ENCODE measurements around the gene RASAL3.

Gene RASAL3

GRCh38 chr19:15501596-15501995 is 37.3 kb upstream of the RASAL3 start:
- no peak overlapping the region for H2AFZ ChIP-seq (ENCODE audit: low read depth, low read length)

GRCh38 chr19:15498910-15499309 is 34.6 kb upstream of the RASAL3 start:
- no peak overlapping the region for H3K9ac ChIP-seq (ENCODE audit: low read depth, low read length)
- no peaks in the 10 kb centered on the region for H4K20me1 ChIP-seq (ENCODE audit: insufficient read depth, low read length)
- ATAC-seq (ENCODE audit: insufficient read depth, low read depth), result 0 out of 3 replicates have a peak, but pooled peaks have one; percentile 31
- H3K4me2 ChIP-seq (ENCODE audit: insufficient read depth, low read length), result no peak overlapping the region
- H3K4me1 ChIP-seq (ENCODE audit: insufficient read depth, low read length), result no peaks in the 10 kb centered on the region
- H3K36me3 ChIP-seq (ENCODE audit: insufficient read depth, low read length), result no peaks in the 10 kb centered on the region
- H3K9me3 ChIP-seq (ENCODE audit: insufficient read depth, low read length, severe bottlenecking), result no peaks in the 10 kb centered on the region
- TF ChIP-seq EZH2 (IDR thresholded peaks at IDR 0.05; ENCODE audit: borderline replicate concordance, low read depth, low read length, severe bottlenecking) (no peak), CTCF (IDR thresholded peaks at IDR 0.05; ENCODE audit: borderline replicate concordance, extremely low read depth, low read length, poor library complexity, severe bottlenecking) (no peak)
- H3K4me3 ChIP-seq (ENCODE audit: low read depth in 1 of 2, low read length in 2 of 2), result no peak overlapping the region
- no peak for DNase-seq
- no peak overlapping the region for H2AFZ ChIP-seq (ENCODE audit: low read depth, low read length)
- no peak overlapping the region for H3K27ac ChIP-seq (ENCODE audit: low read length)
- H3K79me2 ChIP-seq (ENCODE audit: insufficient read depth, low read length), result no peaks in the 10 kb centered on the region
- no peaks in the 10 kb centered on the region for H3K27me3 ChIP-seq (ENCODE audit: insufficient read depth, low read length, poor library complexity)

More at GRCh38 chr19:15501596-15501995, 37.3 kb upstream of the RASAL3 start:
- Histone ChIP-seq H3K27ac (ENCODE audit: low read length) (no peak overlapping the region), H3K4me2 (ENCODE audit: insufficient read depth, low read length) (no peak overlapping the region), H3K4me1 (ENCODE audit: insufficient read depth, low read length) (no peaks in the 10 kb centered on the region), H3K4me3 (ENCODE audit: low read depth in 1 of 2, low read length in 2 of 2) (no peak overlapping the region), H3K9me3 (ENCODE audit: insufficient read depth, low read length, severe bottlenecking) (no peaks in the 10 kb centered on the region), H3K79me2 (ENCODE audit: insufficient read depth, low read length) (no peaks in the 10 kb centered on the region), H3K9ac (ENCODE audit: low read depth, low read length) (no peak overlapping the region), H3K36me3 (ENCODE audit: insufficient read depth, low read length) (no peaks in the 10 kb centered on the region), H4K20me1 (ENCODE audit: insufficient read depth, low read length) (no peaks in the 10 kb centered on the region), H3K27me3 (ENCODE audit: insufficient read depth, low read length, poor library complexity) (no peaks in the 10 kb centered on the region)
- TF ChIP-seq EZH2 (IDR thresholded peaks at IDR 0.05; ENCODE audit: borderline replicate concordance, low read depth, low read length, severe bottlenecking) (no peak), CTCF (IDR thresholded peaks at IDR 0.05; ENCODE audit: borderline replicate concordance, extremely low read depth, low read length, poor library complexity, severe bottlenecking) (no peak)
- DNase-seq (no peak), ATAC-seq (ENCODE audit: insufficient read depth, low read depth) (no peak)

- H3K27me3 ChIP-seq (ENCODE audit: insufficient read depth, low read length, poor library complexity), result no peaks in the 10 kb centered on the region
- no peaks in the 10 kb centered on the region for H3K4me1 ChIP-seq (ENCODE audit: insufficient read depth, low read length)
- ATAC-seq (ENCODE audit: insufficient read depth, low read depth) (no peak), DNase-seq (no peak)
- no peak overlapping the region for H3K4me2 ChIP-seq (ENCODE audit: insufficient read depth, low read length)
- no peak overlapping the region for H2AFZ ChIP-seq (ENCODE audit: low read depth, low read length)
- no peaks in the 10 kb centered on the region for H3K9me3 ChIP-seq (ENCODE audit: insufficient read depth, low read length, severe bottlenecking)
- H3K27ac ChIP-seq (ENCODE audit: low read length), result no peak overlapping the region
- no peak overlapping the region for H3K4me3 ChIP-seq (ENCODE audit: low read depth in 1 of 2, low read length in 2 of 2)
- no peak overlapping the region for H3K9ac ChIP-seq (ENCODE audit: low read depth, low read length)
- H3K36me3 ChIP-seq (ENCODE audit: insufficient read depth, low read length), result no peaks in the 10 kb centered on the region
- TF ChIP-seq EZH2 (IDR thresholded peaks at IDR 0.05; ENCODE audit: borderline replicate concordance, low read depth, low read length, severe bottlenecking) (no peak), CTCF (IDR thresholded peaks at IDR 0.05; ENCODE audit: borderline replicate concordance, extremely low read depth, low read length, poor library complexity, severe bottlenecking) (no peak)
- H4K20me1 ChIP-seq (ENCODE audit: insufficient read depth, low read length), result no peaks in the 10 kb centered on the region
- no peaks in the 10 kb centered on the region for H3K79me2 ChIP-seq (ENCODE audit: insufficient read depth, low read length)
These were observed 34.0 kb upstream of the RASAL3 start for GRCh38 chr19:15498156-15498858.

All from DND-41 (cell line).